Endothelial cell of umbilical vein (primary cell): Measurements from ENCODE around the gene DNAJC16.

ENCODE experiments used
- CTCF ChIP-seq, 2 donors: IDR thresholded peaks; 1 replicate in 1 of 2; 2 replicates in 1 of 2; pipeline ENCODE4 v1.5.1; 2011; ENCODE audit warnings: low read length in 2 of 2, mild to moderate bottlenecking in 2 of 2, moderate library complexity in 2 of 2, control low read depth in 1 of 2, inconsistent platforms in 1 of 2, low read depth in 1 of 2; ENCODE audit not compliant: insufficient read depth in 1 of 2; ENCODE audit errors: extremely low read depth in 1 of 2
- EZH2 ChIP-seq: IDR thresholded peaks from 2 replicates; pipeline ENCODE4 v1.6.1; 2012; ENCODE audit warnings: borderline replicate concordance, low read depth, mild to moderate bottlenecking, moderate library complexity, low read length, inconsistent platforms; ENCODE audit not compliant: severe bottlenecking
- FOS ChIP-seq: IDR thresholded peaks from 2 replicates; pipeline ENCODE4 v1.6.1; 2011; ENCODE audit warnings: mild to moderate bottlenecking, low read length, moderate library complexity, borderline replicate concordance; ENCODE audit not compliant: insufficient read depth
- MYC ChIP-seq: IDR thresholded peaks from one replicate; pipeline ENCODE4 v1.6.1; 2011; ENCODE audit warnings: mild to moderate bottlenecking, low read depth, low read length
- POLR2A ChIP-seq: IDR thresholded peaks from 2 replicates; pipeline ENCODE4 v1.6.1; 2012; ENCODE audit warnings: low read depth, mild to moderate bottlenecking, control low read depth, low read length
- POLR2AphosphoS5 ChIP-seq: IDR thresholded peaks from 2 replicates; pipeline ENCODE4 v1.6.1; 2012; ENCODE audit warnings: low read depth, mild to moderate bottlenecking, control low read depth, low read length, moderate library complexity; ENCODE audit not compliant: insufficient read depth

- TF ChIP-seq POLR2AphosphoS5 = no peak
- TF ChIP-seq CTCF (IDR thresholded peaks at IDR 0.05; ENCODE audit: extremely low read depth in 1 of 2, insufficient read depth in 1 of 2, low read depth in 1 of 2, low read length in 2 of 2) = no peak
- no peak for TF ChIP-seq POLR2A
- TF ChIP-seq FOS = no peak
- no peak for TF ChIP-seq EZH2
- no peak for TF ChIP-seq MYC
Observed at GRCh38 chr1:15500184-15501178, 26.2 kb upstream of the DNAJC16 start.
